HG03064 (cell line): ENCODE data around the gene ZFPL1.

Source experiments
- ATAC-seq: cut with Tn5 transposase; IDR thresholded peaks from one replicate; pipeline ENCODE4 v1.9.1; 2021; ENCODE audit warnings: low read depth; ENCODE audit not compliant: unreplicated experiment

ZFPL1 gene

DNA sequence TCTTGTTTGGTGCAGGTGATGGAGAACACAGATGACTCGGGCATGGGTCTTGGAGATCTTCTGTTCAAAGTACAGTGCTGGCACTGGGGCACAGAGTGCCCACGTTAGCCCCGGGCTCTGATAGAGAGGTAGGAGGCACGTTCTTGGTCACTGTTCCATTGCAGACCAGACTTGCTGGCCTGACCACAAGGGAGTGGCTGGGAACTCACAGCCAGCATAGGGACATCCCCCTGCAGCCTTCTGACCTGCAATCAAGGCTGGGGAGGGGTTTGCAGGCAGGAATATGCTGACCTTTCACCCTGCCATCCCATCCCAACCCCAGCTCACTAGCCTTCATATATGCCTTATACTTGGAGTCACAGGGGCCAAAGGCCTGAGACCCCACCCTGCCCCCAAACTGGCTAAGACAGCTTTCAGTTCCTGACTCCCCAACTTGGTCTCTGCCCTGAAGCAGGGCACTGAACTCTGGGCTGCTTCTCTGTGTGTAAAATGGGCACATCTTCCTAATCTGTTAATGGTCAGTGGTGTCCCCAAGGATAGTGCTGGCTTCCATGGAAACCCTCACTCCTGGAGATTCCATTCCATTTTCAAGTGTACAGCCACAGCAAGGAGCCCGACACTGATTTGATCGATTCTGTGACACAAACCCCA, 42.7 kb downstream of the ZFPL1 start:
- no peak for ATAC-seq

GRCh38 chr11:65127473-65128181, 43.6 kb downstream of the ZFPL1 start:
- no peak for ATAC-seq

- no peak for ATAC-seq
These were observed 44.4 kb downstream of the ZFPL1 start for GRCh38 chr11:65128182-65129145.

GRCh38 chr11:65129649-65130441, 45.8 kb downstream of the ZFPL1 start:
- no peak for ATAC-seq

- no peak for ATAC-seq
These were observed 46.8 kb downstream of the ZFPL1 start for GRCh38 chr11:65130631-65131416.

DNA sequence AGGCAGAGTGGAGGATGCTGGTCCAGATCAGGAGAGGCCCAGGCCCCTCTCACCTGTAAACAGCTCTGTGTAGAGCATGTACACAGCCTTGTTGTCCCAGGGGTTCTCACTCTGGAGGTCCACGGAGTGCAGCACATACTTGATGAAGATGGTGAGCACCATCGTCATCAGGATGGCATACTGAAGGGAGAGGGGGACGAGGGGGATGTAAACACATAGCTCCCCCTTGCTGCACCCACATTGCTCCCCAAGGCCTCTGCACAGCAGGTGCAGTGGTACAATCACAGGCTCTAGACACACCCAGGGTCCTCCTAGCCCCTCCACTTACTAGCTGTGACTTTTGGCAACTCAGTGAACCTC, 47.4 kb downstream of the ZFPL1 start:
- ATAC-seq: no peak

- ATAC-seq: no peak
These were observed 47.8 kb downstream of the ZFPL1 start for GRCh38 chr11:65131895-65132237.

- ATAC-seq: no peak
These were observed 48.4 kb downstream of the ZFPL1 start for GRCh38 chr11:65132238-65132987.

DNA sequence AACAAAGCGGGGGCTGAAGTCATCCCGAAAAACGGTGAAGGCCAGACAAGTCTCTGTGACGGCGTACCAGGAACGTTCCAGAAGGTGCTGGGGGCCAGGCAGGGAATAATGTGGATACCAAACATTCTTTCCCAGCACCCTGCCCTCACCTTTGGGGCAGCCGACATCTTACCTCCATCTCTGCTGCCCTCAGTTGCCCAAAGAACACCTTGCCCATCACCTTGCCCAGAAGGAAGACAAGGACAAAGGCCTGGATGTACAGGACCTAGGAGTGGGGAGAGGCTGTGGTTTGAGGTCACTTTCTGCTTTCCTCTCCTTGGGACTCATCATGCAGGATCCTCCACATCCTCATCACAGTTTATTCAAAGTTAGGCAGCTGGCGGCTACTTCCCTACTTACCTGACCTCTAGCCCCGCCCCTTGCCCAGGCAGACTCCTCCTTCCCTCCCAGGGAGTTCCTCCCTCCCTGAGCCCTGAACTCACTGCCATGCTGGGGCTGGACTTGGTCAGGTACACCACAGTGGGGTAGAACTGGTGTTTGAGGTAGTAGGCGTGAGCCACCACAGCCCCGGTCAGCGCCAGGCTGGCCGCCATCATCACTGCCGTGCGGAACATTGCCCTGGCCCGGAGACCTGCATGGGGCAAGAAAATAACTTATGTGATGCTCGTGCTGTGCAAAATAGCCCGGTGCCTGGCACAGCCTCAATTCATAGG, 49.1 kb downstream of the ZFPL1 start:
- no peak for ATAC-seq

GRCh38 chr11:65133724-65134123, 49.7 kb downstream of the ZFPL1 start:
- ATAC-seq: no peak

DNA sequence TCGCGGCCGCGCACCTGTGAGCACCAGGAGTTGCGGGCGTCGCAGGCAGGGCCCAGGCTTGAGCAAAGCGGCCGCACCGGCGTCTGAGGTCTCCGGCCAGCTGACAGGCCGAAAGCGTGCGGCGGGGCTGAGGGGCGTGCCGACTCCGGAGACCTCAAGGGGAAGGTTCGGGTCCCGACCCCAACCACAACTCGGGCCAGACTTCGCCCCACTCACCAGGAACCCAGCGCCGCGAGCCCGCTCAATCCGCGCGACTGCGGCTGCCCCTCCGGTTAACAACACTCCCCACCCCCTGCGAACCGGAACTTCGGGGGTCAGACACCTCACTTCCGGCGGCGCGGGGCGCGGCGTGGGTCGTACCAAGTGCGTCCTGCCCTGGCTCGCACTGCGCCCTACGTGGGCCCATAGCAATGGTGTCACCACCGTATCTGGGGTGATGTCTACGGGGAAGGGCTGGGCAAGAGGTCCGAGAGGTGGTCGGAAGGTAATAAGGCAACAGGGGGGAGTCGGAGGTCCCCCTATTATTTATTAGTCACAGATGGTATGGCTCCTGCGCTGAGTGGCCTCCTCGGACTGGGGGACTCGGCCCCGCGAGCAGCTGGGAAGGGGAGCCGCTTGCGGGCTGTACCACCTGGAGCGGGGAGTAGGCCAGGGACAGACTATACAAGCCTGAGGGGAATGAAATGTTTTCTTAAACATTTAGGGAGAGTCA, 50.4 kb downstream of the ZFPL1 start, which contains the start of gene SYVN1:
Gene SYVN1, minus strand, starts transcription at position 280 of the 712 bp plus-strand sequence. CDS start 918 bp downstream, outside the sequence.
- peak; percentile 46 for ATAC-seq

DNA sequence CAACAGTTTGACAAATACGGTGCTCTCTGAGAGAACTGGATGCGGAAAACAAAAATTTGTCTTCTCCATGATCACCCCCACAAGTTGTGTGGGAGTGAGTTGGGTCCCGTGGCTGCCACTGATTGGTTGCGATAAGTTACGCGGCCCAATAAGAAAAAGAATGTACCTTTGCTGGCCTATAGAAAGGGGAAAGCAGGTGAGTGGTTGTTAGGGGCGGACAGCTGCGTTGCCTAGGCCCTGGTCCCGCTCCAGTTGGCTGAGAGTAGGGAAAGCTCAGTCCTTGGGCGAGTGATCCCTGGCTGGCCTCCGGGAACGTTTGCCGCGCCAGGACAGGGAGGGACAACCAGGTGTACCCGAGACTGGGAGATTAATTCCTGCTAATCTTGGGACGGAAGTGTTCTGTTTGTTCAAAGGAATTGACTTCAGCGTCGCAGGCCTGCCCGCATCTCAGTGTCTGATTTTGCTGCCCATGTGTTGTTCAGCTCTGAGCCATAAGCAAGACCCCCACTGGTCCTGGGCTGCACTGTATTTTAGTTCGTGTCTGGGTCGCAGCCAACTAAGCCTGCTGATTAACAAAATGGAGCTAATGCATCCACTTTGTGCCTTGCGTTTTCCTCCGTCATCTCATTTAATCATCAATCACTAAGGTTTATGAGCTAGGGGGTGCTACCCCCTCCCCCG, 51.1 kb downstream of the ZFPL1 start:
- peak; percentile 48 for ATAC-seq

- ATAC-seq: no peak
These were observed 51.7 kb downstream of the ZFPL1 start for GRCh38 chr11:65135633-65136145.

GRCh38 chr11:65136515-65137096, 52.6 kb downstream of the ZFPL1 start:
- ATAC-seq: no peak
